ENCODE measurements around the gene MSANTD1. TPM values are rescaled to one million over a fixed set of nuclear protein-coding genes. Genes with fewer than 3 reads are reported as not detected.

MSANTD1 gene
- total RNA-seq, 3 donors from 2014 or later (not counting 1 experiment from before 2014, with no cell fraction given), result 0.54 to 2.2 (median 1.8) TPM

DNA sequence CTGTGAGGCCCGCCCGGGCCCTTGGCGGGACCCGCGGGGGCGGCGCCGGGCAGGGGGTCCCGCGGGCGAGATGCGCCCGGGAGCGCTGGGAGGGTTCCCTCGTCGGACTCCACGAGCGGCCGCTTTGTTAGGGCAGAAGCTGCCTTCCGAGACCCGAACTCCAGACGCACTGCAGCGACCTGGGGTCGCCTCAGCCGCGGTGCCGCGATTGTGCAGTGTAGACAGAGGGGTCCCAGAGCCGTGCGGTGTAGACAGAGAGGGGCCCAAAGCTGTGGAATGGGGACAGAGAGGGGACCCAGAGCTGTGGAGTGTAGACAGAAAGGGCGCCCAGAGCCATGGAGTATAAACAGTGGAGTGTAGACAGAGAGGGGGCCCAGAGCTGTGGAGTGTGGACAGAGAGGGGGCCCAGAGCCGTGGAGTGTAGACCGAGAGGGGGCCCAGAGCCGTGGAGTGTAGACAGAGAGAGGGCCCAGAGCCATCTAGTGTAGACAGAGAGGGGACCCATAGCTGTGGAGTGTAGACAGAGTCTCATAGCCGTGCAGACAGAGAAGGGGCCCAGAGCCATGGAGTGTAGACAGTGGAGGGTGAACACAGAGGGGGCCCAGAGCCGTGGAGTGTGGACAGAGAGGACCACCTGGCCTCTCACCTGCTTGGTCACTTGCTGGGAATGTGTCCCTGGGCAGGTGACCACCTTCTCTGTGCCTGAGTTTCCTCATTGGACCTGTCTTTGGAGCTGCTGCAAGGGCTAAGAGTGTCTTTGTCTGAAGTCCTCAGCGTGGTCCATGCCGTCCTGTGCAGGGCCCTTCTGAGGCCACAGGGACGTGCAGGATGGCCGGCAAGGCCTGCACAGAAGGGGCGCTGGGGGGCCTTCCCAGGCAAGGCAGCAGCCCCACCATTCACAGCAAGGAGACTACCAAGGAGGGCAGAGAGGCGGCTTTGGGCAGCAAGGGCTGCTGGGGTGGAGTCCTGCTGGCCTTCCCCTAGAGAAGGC is 44.7 kb downstream of the MSANTD1 start:
- Histone ChIP-seq H3K9me3 (ENCODE audit: control insufficient read depth, insufficient read depth, low read length) (no peaks in the 10 kb centered on the region), H3K4me3 (ENCODE audit: low read length) (peak overlapping the region; percentile 27), H3K4me1 (ENCODE audit: control insufficient read depth, insufficient read depth, low read length) (peaks cover 19% of the 10 kb centered on the region), H3K36me3 (ENCODE audit: control insufficient read depth, insufficient read depth, low read length) (no peaks in the 10 kb centered on the region), H3K27ac (ENCODE audit: low read length) (no peak overlapping the region), H3K27me3 (ENCODE audit: control insufficient read depth, insufficient read depth, low read length) (peaks cover 9% of the 10 kb centered on the region)
- ATAC-seq (no peak), DNase-seq (peak in 1 of 2 donors; percentile 21)
- Mint-ChIP-seq H3K4me3 (peak overlapping the region; percentile 65), H3K9me3 (no peaks in the 10 kb centered on the region), H3K27ac (peak overlapping the region in 1 of 2 donors; percentile 39), H3K4me1 (peaks cover 21 to 28% of the 10 kb centered on the region in 2 donors), H3K36me3 (no peaks in the 10 kb centered on the region), H3K27me3 (ENCODE audit: low read depth in 2 of 2) (peaks cover 6 to 13% of the 10 kb centered on the region in 2 donors)
- WGBS (ENCODE audit: insufficient coverage), result 26% methylated on average over 42 of the region's 42 CpGs
- intact Hi-C loops (cut with micrococcal nuclease), result no loop called here
- TF ChIP-seq, protein P1, sequence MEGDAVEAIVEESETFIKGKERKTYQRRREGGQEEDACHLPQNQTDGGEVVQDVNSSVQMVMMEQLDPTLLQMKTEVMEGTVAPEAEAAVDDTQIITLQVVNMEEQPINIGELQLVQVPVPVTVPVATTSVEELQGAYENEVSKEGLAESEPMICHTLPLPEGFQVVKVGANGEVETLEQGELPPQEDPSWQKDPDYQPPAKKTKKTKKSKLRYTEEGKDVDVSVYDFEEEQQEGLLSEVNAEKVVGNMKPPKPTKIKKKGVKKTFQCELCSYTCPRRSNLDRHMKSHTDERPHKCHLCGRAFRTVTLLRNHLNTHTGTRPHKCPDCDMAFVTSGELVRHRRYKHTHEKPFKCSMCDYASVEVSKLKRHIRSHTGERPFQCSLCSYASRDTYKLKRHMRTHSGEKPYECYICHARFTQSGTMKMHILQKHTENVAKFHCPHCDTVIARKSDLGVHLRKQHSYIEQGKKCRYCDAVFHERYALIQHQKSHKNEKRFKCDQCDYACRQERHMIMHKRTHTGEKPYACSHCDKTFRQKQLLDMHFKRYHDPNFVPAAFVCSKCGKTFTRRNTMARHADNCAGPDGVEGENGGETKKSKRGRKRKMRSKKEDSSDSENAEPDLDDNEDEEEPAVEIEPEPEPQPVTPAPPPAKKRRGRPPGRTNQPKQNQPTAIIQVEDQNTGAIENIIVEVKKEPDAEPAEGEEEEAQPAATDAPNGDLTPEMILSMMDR (IDR thresholded peaks at IDR 0.05), result no peak

DNA sequence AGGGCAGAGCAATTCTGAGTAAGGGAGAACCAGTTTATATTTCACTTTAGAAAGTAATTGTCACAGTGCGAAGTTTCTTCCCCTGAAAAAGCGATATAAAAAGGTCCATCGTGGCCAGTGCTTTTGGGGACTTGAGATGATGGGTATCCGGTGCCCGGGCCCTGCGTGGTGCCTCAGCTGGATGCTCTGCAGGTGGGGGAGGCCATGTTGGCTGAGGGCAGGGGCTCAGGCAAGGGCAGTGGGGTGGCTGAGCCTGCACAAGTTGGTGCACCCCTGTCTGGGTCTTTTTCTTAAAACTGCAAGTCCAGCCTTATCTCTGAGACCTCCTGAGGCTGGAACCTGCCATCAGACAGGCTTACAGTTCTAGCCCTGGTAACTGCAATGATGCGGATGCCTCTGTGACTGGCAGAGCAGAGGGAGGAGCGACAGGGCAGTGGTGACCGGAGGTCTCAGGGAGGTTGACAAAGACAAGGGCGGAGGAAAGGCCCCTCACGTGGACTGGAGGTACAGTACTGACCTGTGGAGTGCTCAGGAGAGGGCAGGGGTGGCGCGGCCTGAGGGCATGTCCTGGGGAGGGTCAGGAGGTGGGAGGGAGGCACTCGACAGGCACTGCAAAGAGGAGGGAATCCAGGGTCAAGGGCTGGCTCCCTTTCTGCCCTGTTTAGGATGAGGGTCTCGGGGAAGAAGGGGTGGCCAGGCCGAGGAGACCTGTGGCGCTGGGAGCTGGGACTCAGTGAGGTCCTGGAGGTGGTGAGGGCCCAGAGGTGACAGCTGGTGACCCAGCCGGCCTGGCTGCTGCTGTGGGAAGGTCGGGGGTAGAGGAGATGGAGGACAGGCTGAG is 45.7 kb downstream of the MSANTD1 start:
- intact Hi-C loops (cut with micrococcal nuclease), result no loop called here
- H3K9me3 Mint-ChIP-seq, result no peaks in the 10 kb centered on the region

DNA sequence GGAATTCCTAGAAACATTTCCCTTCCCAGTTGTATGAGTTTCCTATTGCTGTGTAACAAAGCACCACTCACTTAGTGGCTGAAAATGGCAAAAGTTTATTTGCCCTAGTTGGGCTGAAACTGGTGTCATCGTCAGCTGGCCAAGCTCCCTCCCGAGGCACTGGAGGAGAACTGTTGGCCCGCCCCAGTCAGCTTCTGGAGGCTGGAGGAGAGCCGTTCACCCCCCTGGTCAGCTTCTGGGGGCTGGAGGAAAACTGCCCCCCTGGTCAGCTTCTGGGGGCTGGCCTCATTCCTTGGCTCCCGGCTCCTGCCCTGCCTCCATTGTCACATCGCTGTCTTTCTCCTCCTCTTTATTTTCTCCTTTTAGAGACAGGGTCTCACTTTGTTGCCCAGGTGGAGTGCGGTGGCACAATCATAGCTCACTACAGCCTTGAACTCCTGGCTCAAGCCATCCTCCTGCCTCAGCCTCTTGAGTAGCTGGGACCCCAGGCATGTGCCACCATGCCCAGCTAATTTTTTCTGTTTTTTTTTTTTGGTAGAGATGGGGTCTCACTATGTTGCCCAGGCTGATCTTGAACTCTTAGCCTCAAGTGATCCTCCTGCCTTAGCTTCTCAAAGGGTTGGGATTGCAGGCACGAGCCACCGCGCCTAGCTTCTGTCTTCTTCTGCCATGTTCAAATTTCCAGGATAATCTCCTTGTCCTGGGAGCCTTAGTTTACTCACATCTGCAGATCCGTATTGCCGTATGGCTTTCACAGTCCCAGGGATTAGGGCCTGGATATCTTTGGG is 47.1 kb downstream of the MSANTD1 start:
- TF ChIP-seq, protein P1 (IDR thresholded peaks at IDR 0.05), result no peak
- Histone ChIP-seq H3K27ac (ENCODE audit: low read length) (no peak overlapping the region), H3K36me3 (ENCODE audit: control insufficient read depth, insufficient read depth, low read length) (no peaks in the 10 kb centered on the region), H3K9me3 (ENCODE audit: control insufficient read depth, insufficient read depth, low read length) (no peaks in the 10 kb centered on the region), H3K4me1 (ENCODE audit: control insufficient read depth, insufficient read depth, low read length) (peaks cover 17% of the 10 kb centered on the region), H3K4me3 (ENCODE audit: low read length) (no peak overlapping the region), H3K27me3 (ENCODE audit: control insufficient read depth, insufficient read depth, low read length) (peaks cover 6% of the 10 kb centered on the region)
- Mint-ChIP-seq H3K9me3 (no peaks in the 10 kb centered on the region), H3K4me1 (peaks cover 23 to 29% of the 10 kb centered on the region in 2 donors), H3K27ac (no peak overlapping the region), H3K27me3 (ENCODE audit: low read depth in 2 of 2) (peaks cover 6 to 11% of the 10 kb centered on the region in 2 donors), H3K4me3 (peak overlapping the region; percentile 58), H3K36me3 (no peaks in the 10 kb centered on the region)
- intact Hi-C loops (cut with micrococcal nuclease), result no loop called here
- DNase-seq, result no peak
- no peak for ATAC-seq
- 87% methylated on average over 12 of the region's 12 CpGs for WGBS (ENCODE audit: insufficient coverage)

More for the DNA sequence above, 45.7 kb downstream of the MSANTD1 start:
- H3K27me3 Mint-ChIP-seq (ENCODE audit: low read depth in 2 of 2), result peaks cover 6 to 13% of the 10 kb centered on the region in 2 donors
- Histone ChIP-seq H3K36me3 (ENCODE audit: control insufficient read depth, insufficient read depth, low read length) (no peaks in the 10 kb centered on the region), H3K4me1 (ENCODE audit: control insufficient read depth, insufficient read depth, low read length) (peaks cover 19% of the 10 kb centered on the region), H3K9me3 (ENCODE audit: control insufficient read depth, insufficient read depth, low read length) (no peaks in the 10 kb centered on the region), H3K27ac (ENCODE audit: low read length) (no peak overlapping the region), H3K27me3 (ENCODE audit: control insufficient read depth, insufficient read depth, low read length) (peaks cover 9% of the 10 kb centered on the region), H3K4me3 (ENCODE audit: low read length) (no peak overlapping the region)
- DNase-seq, result peak in 1 of 2 donors; percentile 15
- no peaks in the 10 kb centered on the region for H3K36me3 Mint-ChIP-seq
- 95% methylated on average over 19 of the region's 19 CpGs for WGBS (ENCODE audit: insufficient coverage)
- TF ChIP-seq, protein P1 (IDR thresholded peaks at IDR 0.05), result no peak
- H3K4me1 Mint-ChIP-seq, result peaks cover 21 to 28% of the 10 kb centered on the region in 2 donors
- H3K27ac Mint-ChIP-seq, result no peak overlapping the region
- ATAC-seq, result no peak
- no peak overlapping the region for H3K4me3 Mint-ChIP-seq
